Glutamatergic neuron (in vitro differentiated cells): ENCODE data around the gene OAF. TPM values are rescaled to one million over a fixed set of nuclear protein-coding genes. Genes with fewer than 3 reads are reported as not detected.

Experiments
- total RNA-seq: library from RNA; stranded (reverse); fragmentation: NEBNext Ultra II Directional; extraction: Animal tissue kit (Norgen Biotek cat#: 25700); gene quantifications from one replicate; pipeline ENCODE4 v1.2.1, GENCODE V29; 2021; ENCODE audit not compliant: unreplicated experiment

Gene OAF
- total RNA-seq, 1 donor from 2014 or later, result not detected

Other genes starting within 250 kb of the OAF start
- not detected for gene TRIM29, start 72.9 kb upstream of the OAF start, total RNA-seq
- gene POU2F3, start 29.1 kb downstream of the OAF start, total RNA-seq, result not detected
- gene TLCD5, start 114.3 kb downstream of the OAF start, total RNA-seq, result 15.8 TPM
- 40.8 TPM for gene ARHGEF12, start 125.4 kb downstream of the OAF start, total RNA-seq